Measurements from ENCODE around the gene OSBPL7. TPM values are rescaled to one million over a fixed set of nuclear protein-coding genes. Genes with fewer than 3 reads are reported as not detected.

Gene OSBPL7
- total RNA-seq, 1 donor from 2014 or later, result 28.0 TPM

GRCh38 chr17:47847341-47848197 lies 26.0 kb upstream of the OSBPL7 start:
- Mint-ChIP-seq H3K27me3 (ENCODE audit: unreplicated experiment) (peaks cover 6% of the 10 kb centered on the region), H3K4me1 (ENCODE audit: unreplicated experiment) (peaks cover 46% of the 10 kb centered on the region), H3K9me3 (ENCODE audit: unreplicated experiment) (no peaks in the 10 kb centered on the region), H3K27ac (ENCODE audit: unreplicated experiment) (no peak overlapping the region), H3K4me3 (ENCODE audit: unreplicated experiment) (no peak overlapping the region), H3K36me3 (ENCODE audit: low read depth, unreplicated experiment) (peaks cover 8% of the 10 kb centered on the region)
- no peak for DNase-seq (ENCODE audit: low spot score)
- TF ChIP-seq CTCF (IDR thresholded peaks at IDR 0.05; ENCODE audit: unreplicated experiment), result peak; percentile 48

GRCh38 chr17:47846716-47847340 lies 25.2 kb upstream of the OSBPL7 start:
- peaks cover 4% of the 10 kb centered on the region for H3K36me3 Mint-ChIP-seq (ENCODE audit: low read depth, unreplicated experiment)
- no peak overlapping the region for H3K27ac Mint-ChIP-seq (ENCODE audit: unreplicated experiment)
- H3K4me1 Mint-ChIP-seq (ENCODE audit: unreplicated experiment), result peaks cover 42% of the 10 kb centered on the region
- H3K4me3 Mint-ChIP-seq (ENCODE audit: unreplicated experiment), result no peak overlapping the region
- no peaks in the 10 kb centered on the region for H3K9me3 Mint-ChIP-seq (ENCODE audit: unreplicated experiment)
- DNase-seq (ENCODE audit: low spot score), result no peak
- TF ChIP-seq CTCF (IDR thresholded peaks at IDR 0.05; ENCODE audit: unreplicated experiment), result no peak
- peaks cover 6% of the 10 kb centered on the region for H3K27me3 Mint-ChIP-seq (ENCODE audit: unreplicated experiment)

GRCh38 chr17:47845716-47846075 lies 24.1 kb upstream of the OSBPL7 start:
- TF ChIP-seq CTCF (IDR thresholded peaks at IDR 0.05; ENCODE audit: unreplicated experiment), result no peak
- H3K36me3 Mint-ChIP-seq (ENCODE audit: low read depth, unreplicated experiment), result peaks cover 4% of the 10 kb centered on the region
- no peak overlapping the region for H3K4me3 Mint-ChIP-seq (ENCODE audit: unreplicated experiment)
- no peak for DNase-seq (ENCODE audit: low spot score)
- H3K9me3 Mint-ChIP-seq (ENCODE audit: unreplicated experiment), result no peaks in the 10 kb centered on the region
- H3K4me1 Mint-ChIP-seq (ENCODE audit: unreplicated experiment), result peaks cover 42% of the 10 kb centered on the region
- H3K27ac Mint-ChIP-seq (ENCODE audit: unreplicated experiment), result no peak overlapping the region
- H3K27me3 Mint-ChIP-seq (ENCODE audit: unreplicated experiment), result peaks cover 6% of the 10 kb centered on the region

DNA sequence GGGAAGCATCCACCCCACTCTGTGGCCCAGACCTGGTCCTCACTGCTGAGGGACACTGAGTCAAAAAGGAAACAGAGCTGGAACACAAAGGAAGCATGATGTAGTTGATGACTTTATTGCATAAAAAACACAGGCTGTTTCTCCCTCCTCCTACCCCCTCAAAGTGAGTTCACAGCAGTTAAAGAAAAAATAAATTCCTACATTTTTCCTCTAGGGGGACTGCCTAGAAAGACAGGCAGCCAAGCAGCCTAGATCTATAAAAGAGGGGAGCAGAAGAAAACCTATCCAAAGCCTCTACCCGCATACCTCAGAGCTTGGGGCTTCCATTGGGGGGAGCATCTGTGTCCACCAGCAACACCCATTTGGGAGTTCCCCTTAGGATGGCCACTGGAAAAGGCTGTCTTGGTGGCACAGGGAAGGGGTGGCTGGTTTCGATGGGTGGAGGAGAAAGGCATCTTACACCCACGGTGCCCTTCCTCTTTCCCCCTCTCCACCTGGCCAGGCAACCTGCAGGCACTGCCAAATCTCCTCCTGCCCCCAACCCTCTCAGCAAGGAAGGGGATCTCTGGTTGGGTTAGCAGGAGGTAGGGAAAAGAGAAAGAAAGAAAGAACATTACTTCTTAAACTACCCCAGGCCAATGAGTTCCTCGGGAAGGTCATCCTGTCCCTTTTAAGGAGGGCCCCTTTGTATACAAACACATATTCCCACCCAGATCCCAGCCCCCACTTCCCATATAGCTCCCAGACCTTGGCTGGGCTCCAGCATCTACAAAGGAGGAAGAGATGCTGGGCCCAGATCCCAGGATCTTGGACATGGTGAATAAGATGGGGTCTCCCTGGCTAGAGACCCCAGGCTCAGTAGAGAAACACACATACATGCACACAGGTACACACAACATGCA lies 23.5 kb upstream of the OSBPL7 start:
- TF ChIP-seq CTCF (IDR thresholded peaks at IDR 0.05; ENCODE audit: unreplicated experiment), result peak; percentile 63
- H3K4me3 Mint-ChIP-seq (ENCODE audit: unreplicated experiment), result no peak overlapping the region
- peaks cover 6% of the 10 kb centered on the region for H3K27me3 Mint-ChIP-seq (ENCODE audit: unreplicated experiment)
- H3K9me3 Mint-ChIP-seq (ENCODE audit: unreplicated experiment), result no peaks in the 10 kb centered on the region
- H3K36me3 Mint-ChIP-seq (ENCODE audit: low read depth, unreplicated experiment), result peaks cover 4% of the 10 kb centered on the region
- peaks cover 41% of the 10 kb centered on the region for H3K4me1 Mint-ChIP-seq (ENCODE audit: unreplicated experiment)
- no peak for DNase-seq (ENCODE audit: low spot score)
- H3K27ac Mint-ChIP-seq (ENCODE audit: unreplicated experiment), result no peak overlapping the region

All from endothelial cell (in vitro differentiated cells).